ENCODE measurements around the gene BAZ2B.

The BAZ2B gene

DNA sequence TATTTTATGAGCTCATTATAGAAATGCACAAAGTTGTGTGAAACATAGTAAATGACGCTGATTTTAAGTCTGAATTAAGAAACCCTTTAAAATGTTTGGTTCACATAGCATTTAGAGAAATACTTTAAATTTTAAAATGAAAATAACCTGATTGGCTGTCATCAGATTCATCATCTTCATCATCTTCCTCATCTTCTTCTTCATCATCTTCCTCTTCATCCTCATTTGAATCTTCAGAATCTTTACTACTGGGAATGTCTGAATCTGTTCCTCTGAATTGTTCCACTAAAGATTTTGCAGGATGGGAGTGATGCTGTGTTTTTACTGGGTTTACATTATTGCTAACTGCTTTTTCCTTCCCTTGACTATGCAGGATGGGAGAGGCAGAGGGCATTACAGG, 183.7 kb downstream of the BAZ2B start:
- no peak overlapping the region for H3K4me3 ChIP-seq (ENCODE audit: low read length)

GRCh38 chr2:159427048-159427447, 189.3 kb downstream of the BAZ2B start:
- H3K9me3 ChIP-seq (replicated peaks; ENCODE audit: insufficient read depth, low read length), result no peaks in the 10 kb centered on the region
- peaks cover 6% of the 10 kb centered on the region; the same call in 1 of the 2 replicates for H3K4me1 ChIP-seq (ENCODE audit: low read length)
- TF ChIP-seq EZH2phosphoT487 (IDR thresholded peaks at IDR 0.05; ENCODE audit: low read length) (no peak), EZH2 (optimal IDR thresholded peaks at IDR 0.05; ENCODE audit: low read depth, low read length) (no peak)
- TF ChIP-seq, protein P1, sequence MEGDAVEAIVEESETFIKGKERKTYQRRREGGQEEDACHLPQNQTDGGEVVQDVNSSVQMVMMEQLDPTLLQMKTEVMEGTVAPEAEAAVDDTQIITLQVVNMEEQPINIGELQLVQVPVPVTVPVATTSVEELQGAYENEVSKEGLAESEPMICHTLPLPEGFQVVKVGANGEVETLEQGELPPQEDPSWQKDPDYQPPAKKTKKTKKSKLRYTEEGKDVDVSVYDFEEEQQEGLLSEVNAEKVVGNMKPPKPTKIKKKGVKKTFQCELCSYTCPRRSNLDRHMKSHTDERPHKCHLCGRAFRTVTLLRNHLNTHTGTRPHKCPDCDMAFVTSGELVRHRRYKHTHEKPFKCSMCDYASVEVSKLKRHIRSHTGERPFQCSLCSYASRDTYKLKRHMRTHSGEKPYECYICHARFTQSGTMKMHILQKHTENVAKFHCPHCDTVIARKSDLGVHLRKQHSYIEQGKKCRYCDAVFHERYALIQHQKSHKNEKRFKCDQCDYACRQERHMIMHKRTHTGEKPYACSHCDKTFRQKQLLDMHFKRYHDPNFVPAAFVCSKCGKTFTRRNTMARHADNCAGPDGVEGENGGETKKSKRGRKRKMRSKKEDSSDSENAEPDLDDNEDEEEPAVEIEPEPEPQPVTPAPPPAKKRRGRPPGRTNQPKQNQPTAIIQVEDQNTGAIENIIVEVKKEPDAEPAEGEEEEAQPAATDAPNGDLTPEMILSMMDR (IDR thresholded peaks at IDR 0.05; ENCODE audit: low read length), result no peak
- H3K9me2 ChIP-seq (replicated peaks; ENCODE audit: insufficient read depth, low read length), result no peaks in the 10 kb centered on the region
- H3K4me3 ChIP-seq (ENCODE audit: low read length), result no peak overlapping the region
- H3K27ac ChIP-seq (ENCODE audit: low read length), result no peak overlapping the region
- H3F3A ChIP-seq (ENCODE audit: insufficient read depth, low read length), result no peaks in the 10 kb centered on the region
- H4K20me1 ChIP-seq (ENCODE audit: insufficient read depth, low read length), result no peaks in the 10 kb centered on the region
- no peak overlapping the region for H3K4me2 ChIP-seq (ENCODE audit: low read depth, low read length)
- H3K27me3 ChIP-seq (replicated peaks; ENCODE audit: insufficient read depth, low read length), result no peaks in the 10 kb centered on the region
- H3K79me2 ChIP-seq (ENCODE audit: low read length), result no peaks in the 10 kb centered on the region
- peak; percentile 16 for DNase-seq
- H2AFZ ChIP-seq (ENCODE audit: low read length), result no peak overlapping the region
- no peak overlapping the region for H3K9ac ChIP-seq (ENCODE audit: low read length)
- H3K36me3 ChIP-seq (replicated peaks; ENCODE audit: insufficient read depth, low read length), result no peaks in the 10 kb centered on the region; the same call in 1 of the 2 replicates

More for the DNA sequence above, 183.7 kb downstream of the BAZ2B start:
- Histone ChIP-seq H3K4me2 (ENCODE audit: low read depth, low read length) (no peak overlapping the region), H3K79me2 (ENCODE audit: low read length) (no peaks in the 10 kb centered on the region), H3K36me3 (replicated peaks; ENCODE audit: insufficient read depth, low read length) (no peaks in the 10 kb centered on the region; the same call in 1 of the 2 replicates), H4K20me1 (ENCODE audit: insufficient read depth, low read length) (no peaks in the 10 kb centered on the region), H3K9me3 (replicated peaks; ENCODE audit: insufficient read depth, low read length) (no peaks in the 10 kb centered on the region), H3K4me1 (ENCODE audit: low read length) (no peaks in the 10 kb centered on the region), H2AFZ (ENCODE audit: low read length) (no peak overlapping the region), H3K27me3 (replicated peaks; ENCODE audit: insufficient read depth, low read length) (no peaks in the 10 kb centered on the region), H3K27ac (ENCODE audit: low read length) (no peak overlapping the region), H3K9ac (ENCODE audit: low read length) (no peak overlapping the region), H3K9me2 (replicated peaks; ENCODE audit: insufficient read depth, low read length) (no peaks in the 10 kb centered on the region), H3F3A (ENCODE audit: insufficient read depth, low read length) (no peaks in the 10 kb centered on the region)
- TF ChIP-seq EZH2phosphoT487 (IDR thresholded peaks at IDR 0.05; ENCODE audit: low read length), result no peak
- DNase-seq, result no peak

DNA sequence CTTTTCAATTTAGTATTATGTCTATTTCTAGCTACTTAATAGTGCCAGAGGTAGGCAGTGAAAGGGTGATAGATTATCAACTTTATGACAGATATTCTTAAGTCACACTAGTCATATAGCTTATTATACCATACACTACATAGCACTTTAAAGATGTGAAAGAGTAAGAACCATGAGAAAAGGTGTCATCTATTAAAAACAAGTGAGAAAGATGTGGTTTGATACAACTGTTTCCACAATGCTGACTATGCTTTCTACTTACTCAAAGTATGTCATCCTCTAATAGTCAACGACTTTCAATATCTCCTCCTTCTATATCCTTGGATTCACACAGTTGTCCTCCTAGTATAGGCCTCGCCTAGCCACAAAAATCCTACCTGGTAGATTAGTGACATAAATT, 196.9 kb downstream of the BAZ2B start:
- no peaks in the 10 kb centered on the region for H3K27me3 ChIP-seq (replicated peaks; ENCODE audit: insufficient read depth, low read length)
- no peaks in the 10 kb centered on the region for H3K79me2 ChIP-seq (ENCODE audit: low read length)
- DNase-seq, result peak; percentile 80
- no peaks in the 10 kb centered on the region for H3K9me2 ChIP-seq (replicated peaks; ENCODE audit: insufficient read depth, low read length)
- H4K20me1 ChIP-seq (ENCODE audit: insufficient read depth, low read length), result no peaks in the 10 kb centered on the region
- H3F3A ChIP-seq (ENCODE audit: insufficient read depth, low read length), result peaks cover 7% of the 10 kb centered on the region; the same call in 1 of the 2 replicates
- H3K36me3 ChIP-seq (replicated peaks; ENCODE audit: insufficient read depth, low read length), result no peaks in the 10 kb centered on the region; the same call in 1 of the 2 replicates
- H2AFZ ChIP-seq (ENCODE audit: low read length), result 0 out of 2 replicates have a peak overlapping the region, but pooled peaks have one; percentile 1
- peak overlapping the region; percentile 54; the same call in 1 of the 2 replicates for H3K27ac ChIP-seq (ENCODE audit: low read length)
- peak overlapping the region; percentile 5; the same call in 1 of the 2 replicates for H3K9ac ChIP-seq (ENCODE audit: low read length)
- H3K4me2 ChIP-seq (ENCODE audit: low read depth, low read length), result peak overlapping the region; percentile 59
- H3K9me3 ChIP-seq (replicated peaks; ENCODE audit: insufficient read depth, low read length), result no peaks in the 10 kb centered on the region
- H3K4me3 ChIP-seq (ENCODE audit: low read length), result peak overlapping the region; percentile 16; the same call in 1 of the 2 replicates
- TF ChIP-seq EZH2phosphoT487 (IDR thresholded peaks at IDR 0.05; ENCODE audit: low read length), result no peak
- no peak for TF ChIP-seq EZH2 (optimal IDR thresholded peaks at IDR 0.05; ENCODE audit: low read depth, low read length)
- TF ChIP-seq, protein P1 (IDR thresholded peaks at IDR 0.05; ENCODE audit: low read length), result no peak
- H3K4me1 ChIP-seq (ENCODE audit: low read length), result peaks cover 26% of the 10 kb centered on the region

DNA sequence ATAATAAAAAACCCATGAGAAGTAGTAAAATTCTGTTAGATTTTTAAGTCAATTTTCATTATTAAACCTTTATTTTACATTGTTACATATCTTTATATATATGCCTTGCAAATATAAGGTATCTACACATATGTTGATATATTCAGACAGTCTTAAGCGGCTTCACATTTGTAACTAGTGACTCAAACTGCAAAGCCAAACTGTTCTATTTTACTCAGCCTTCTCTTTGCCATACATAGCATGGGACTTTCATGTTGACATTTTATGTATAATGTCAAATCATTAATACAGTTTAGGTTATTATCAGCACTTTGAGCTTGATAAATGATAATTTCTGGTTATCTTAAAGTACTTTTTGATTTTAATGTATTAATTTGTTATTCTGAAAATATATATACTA, 204.9 kb downstream of the BAZ2B start:
- H3K27me3 ChIP-seq (replicated peaks; ENCODE audit: insufficient read depth, low read length), result no peaks in the 10 kb centered on the region
- H3K27ac ChIP-seq (ENCODE audit: low read length), result no peak overlapping the region
- no peaks in the 10 kb centered on the region for H3K36me3 ChIP-seq (replicated peaks; ENCODE audit: insufficient read depth, low read length)
- H3K4me2 ChIP-seq (ENCODE audit: low read depth, low read length), result no peak overlapping the region
- H2AFZ ChIP-seq (ENCODE audit: low read length), result no peak overlapping the region
- TF ChIP-seq EZH2phosphoT487 (IDR thresholded peaks at IDR 0.05; ENCODE audit: low read length) (no peak), EZH2 (optimal IDR thresholded peaks at IDR 0.05; ENCODE audit: low read depth, low read length) (no peak)
- TF ChIP-seq, protein P1 (IDR thresholded peaks at IDR 0.05; ENCODE audit: low read length), result no peak
- no peaks in the 10 kb centered on the region for H4K20me1 ChIP-seq (ENCODE audit: insufficient read depth, low read length)
- peaks cover 7% of the 10 kb centered on the region for H3K4me1 ChIP-seq (ENCODE audit: low read length)
- no peaks in the 10 kb centered on the region for H3K9me2 ChIP-seq (replicated peaks; ENCODE audit: insufficient read depth, low read length)
- no peak for DNase-seq
- no peaks in the 10 kb centered on the region for H3K9me3 ChIP-seq (replicated peaks; ENCODE audit: insufficient read depth, low read length)
- H3F3A ChIP-seq (ENCODE audit: insufficient read depth, low read length), result no peaks in the 10 kb centered on the region
- H3K79me2 ChIP-seq (ENCODE audit: low read length), result no peaks in the 10 kb centered on the region
- H3K9ac ChIP-seq (ENCODE audit: low read length), result no peak overlapping the region
- H3K4me3 ChIP-seq (ENCODE audit: low read length), result no peak overlapping the region

Measured in MM.1S (cell line).